Mucosa of descending colon (tissue), 3 donors: ENCODE measurements around the gene IFNGR2. TPM values are rescaled to one million over a fixed set of nuclear protein-coding genes. Genes with fewer than 3 reads are reported as not detected.
"Not testable (repeated sequence)": the region's sequence is repeated elsewhere in the genome, so short reads cannot be mapped to it uniquely, and the experiment has no call there.

Experiments used
- ATAC-seq: fragments of 200-7000 bp; cut with Tn5 transposase; one replicate; pipeline ENCODE4 v1.9.1; 2020; ENCODE audit warnings: mild to moderate bottlenecking, moderate library complexity
- DNase-seq, 3 donors: peaks; one replicate each; pipeline ENCODE4 v3.0.0-alpha.2; 2020
- H3K36me3 ChIP-seq: fragments of 200-600 bp; one replicate; pipeline ENCODE4 v1.8.0; 2021; ENCODE audit warnings: low read depth, mild to moderate bottlenecking
- H3K4me1 ChIP-seq: fragments of 200-600 bp; one replicate; pipeline ENCODE4 v1.8.0; 2021; ENCODE audit warnings: low read depth, mild to moderate bottlenecking
- H3K4me3 ChIP-seq: fragments of 200-600 bp; one replicate; pipeline ENCODE4 v1.8.0; 2021; ENCODE audit warnings: mild to moderate bottlenecking
- H3K9me3 ChIP-seq: fragments of 200-600 bp; one replicate; pipeline ENCODE4 v1.8.0; 2021; ENCODE audit warnings: mild to moderate bottlenecking
- intact Hi-C, 2 donors: fragments of 100-400 bp; cut with DNase I in 1 of 2; cut with micrococcal nuclease in 1 of 2; formaldehyde crosslinking; loops; one replicate each; pipeline versions ENCODE4 v1.11.0 to v1.11.1; 2022; cut with DNase I, micrococcal nuclease
- total RNA-seq, 3 donors: library from RNA; stranded (reverse); fragmentation: NEBNext Ultra II Directional in 2 of 3; extraction: Animal tissue kit (Norgen Biotek cat#: 25700) in 2 of 3; gene quantifications; one replicate each; pipeline versions ENCODE4 v1.2.1 to v1.2.4, GENCODE V29; 2021 to 2023
- TF ChIP-seq, protein P1 (sequence below): fragments of 200-600 bp; IDR thresholded peaks from one replicate; pipeline ENCODE4 v1.8.0; 2022; ENCODE audit warnings: antibody characterized with exemption, mild to moderate bottlenecking
- donor health status: DM: no; HTN: no; CAD: no; lungs with moderate emphysema.
- donor health status: DM: no; HTN: no; CAD: no.
- donor health status: DM: no; HTN: yes; CAD: no.

The IFNGR2 gene
- total RNA-seq, 3 donors from 2014 or later = 56.3 to 155 (median 87.8) TPM

GRCh38 chr21:33375101-33375644 is 28.0 kb upstream of the IFNGR2 start:
- TF ChIP-seq, protein P1, sequence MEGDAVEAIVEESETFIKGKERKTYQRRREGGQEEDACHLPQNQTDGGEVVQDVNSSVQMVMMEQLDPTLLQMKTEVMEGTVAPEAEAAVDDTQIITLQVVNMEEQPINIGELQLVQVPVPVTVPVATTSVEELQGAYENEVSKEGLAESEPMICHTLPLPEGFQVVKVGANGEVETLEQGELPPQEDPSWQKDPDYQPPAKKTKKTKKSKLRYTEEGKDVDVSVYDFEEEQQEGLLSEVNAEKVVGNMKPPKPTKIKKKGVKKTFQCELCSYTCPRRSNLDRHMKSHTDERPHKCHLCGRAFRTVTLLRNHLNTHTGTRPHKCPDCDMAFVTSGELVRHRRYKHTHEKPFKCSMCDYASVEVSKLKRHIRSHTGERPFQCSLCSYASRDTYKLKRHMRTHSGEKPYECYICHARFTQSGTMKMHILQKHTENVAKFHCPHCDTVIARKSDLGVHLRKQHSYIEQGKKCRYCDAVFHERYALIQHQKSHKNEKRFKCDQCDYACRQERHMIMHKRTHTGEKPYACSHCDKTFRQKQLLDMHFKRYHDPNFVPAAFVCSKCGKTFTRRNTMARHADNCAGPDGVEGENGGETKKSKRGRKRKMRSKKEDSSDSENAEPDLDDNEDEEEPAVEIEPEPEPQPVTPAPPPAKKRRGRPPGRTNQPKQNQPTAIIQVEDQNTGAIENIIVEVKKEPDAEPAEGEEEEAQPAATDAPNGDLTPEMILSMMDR = no peak
- intact Hi-C loops = loop anchor here in 1 of 2 donors (10.0 kb wide), 1 partner anchor 170 kb away; no protein-coding TSS in a partner anchor
- DNase-seq (no peak), ATAC-seq (no peak)
- Histone ChIP-seq H3K4me1 (peaks cover 11% of the 10 kb centered on the region), H3K36me3 (no peaks in the 10 kb centered on the region), H3K4me3 (no peak overlapping the region), H3K9me3 (no peaks in the 10 kb centered on the region)

GRCh38 chr21:33377221-33377920 is 25.8 kb upstream of the IFNGR2 start:
- intact Hi-C loops = loop anchor here in 1 of 2 donors (10.0 kb wide), 1 partner anchor 173 kb away; no protein-coding TSS in a partner anchor
- no peak overlapping the region for H3K4me3 ChIP-seq
- ATAC-seq (no peak), DNase-seq (no peak)
- peaks cover 20% of the 10 kb centered on the region for H3K4me1 ChIP-seq
- no peaks in the 10 kb centered on the region for H3K36me3 ChIP-seq
- TF ChIP-seq, protein P1 = no peak
- H3K9me3 ChIP-seq = no peaks in the 10 kb centered on the region

DNA sequence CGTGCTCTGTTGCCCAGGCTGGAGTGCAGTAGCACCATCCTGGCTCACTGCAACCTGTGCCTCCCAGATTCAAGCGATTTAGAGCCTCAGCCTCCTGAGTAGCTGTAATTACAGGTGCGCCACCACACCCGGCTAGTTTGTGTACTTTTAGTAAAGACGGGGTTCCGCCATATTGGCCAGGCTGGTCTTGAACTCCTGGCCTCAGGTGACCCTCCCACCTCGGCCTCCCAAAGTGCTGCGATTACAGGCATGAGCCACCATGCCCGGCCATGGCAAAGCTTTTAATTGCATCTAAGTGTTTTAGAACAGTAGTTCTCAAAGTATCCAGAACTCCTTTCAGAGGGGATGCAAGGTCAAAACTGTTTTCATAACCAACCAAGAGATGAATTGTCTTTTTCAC is 25.1 kb upstream of the IFNGR2 start:
- Histone ChIP-seq H3K4me1 (peaks cover 26% of the 10 kb centered on the region), H3K4me3 (no peak overlapping the region), H3K36me3 (no peaks in the 10 kb centered on the region), H3K9me3 (no peaks in the 10 kb centered on the region)
- DNase-seq (no peak), ATAC-seq (no peak)
- TF ChIP-seq, protein P1 = no peak
- intact Hi-C loops = loop anchor here in 1 of 2 donors (10.0 kb wide), 1 partner anchor 173 kb away; no protein-coding TSS in a partner anchor

DNA sequence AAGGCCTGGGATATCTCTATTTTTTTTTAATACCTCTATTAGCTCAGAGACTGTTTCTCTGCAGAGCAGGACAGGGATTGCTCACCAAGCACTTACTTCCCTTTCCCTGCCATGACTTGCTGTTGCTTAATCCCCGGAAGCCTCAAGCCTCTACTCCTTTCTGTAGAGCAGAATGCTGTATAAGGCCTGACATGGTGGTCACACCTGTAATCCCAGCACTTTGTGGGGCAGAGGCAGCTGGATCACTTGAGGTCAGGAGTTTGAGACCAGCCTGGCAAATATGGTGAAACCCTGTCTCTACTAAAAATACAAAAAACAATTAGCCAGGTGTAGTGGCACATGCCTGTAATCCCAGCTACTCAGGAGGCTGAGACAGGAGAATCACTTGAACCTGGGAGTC is 23.3 kb upstream of the IFNGR2 start:
- not testable (repeated sequence) for H3K4me3 ChIP-seq, H3K9me3 ChIP-seq, DNase-seq, H3K36me3 ChIP-seq
- intact Hi-C loops = loop anchor here in 1 of 2 donors (10.0 kb wide), 1 partner anchor 175 kb away; no protein-coding TSS in a partner anchor
- peak; percentile 48 for ATAC-seq
- H3K4me1 ChIP-seq = peaks cover 26% of the 10 kb centered on the region

GRCh38 chr21:33380483-33380998 is 22.7 kb upstream of the IFNGR2 start:
- TF ChIP-seq, protein P1 = no peak
- ATAC-seq (peak; percentile 94), DNase-seq (peak; percentile 87 to 95 (median 87))
- Histone ChIP-seq H3K36me3 (no peaks in the 10 kb centered on the region), H3K9me3 (no peaks in the 10 kb centered on the region), H3K4me1 (peaks cover 26% of the 10 kb centered on the region), H3K4me3 (no peak overlapping the region)
- intact Hi-C loops = no loop called here

DNA sequence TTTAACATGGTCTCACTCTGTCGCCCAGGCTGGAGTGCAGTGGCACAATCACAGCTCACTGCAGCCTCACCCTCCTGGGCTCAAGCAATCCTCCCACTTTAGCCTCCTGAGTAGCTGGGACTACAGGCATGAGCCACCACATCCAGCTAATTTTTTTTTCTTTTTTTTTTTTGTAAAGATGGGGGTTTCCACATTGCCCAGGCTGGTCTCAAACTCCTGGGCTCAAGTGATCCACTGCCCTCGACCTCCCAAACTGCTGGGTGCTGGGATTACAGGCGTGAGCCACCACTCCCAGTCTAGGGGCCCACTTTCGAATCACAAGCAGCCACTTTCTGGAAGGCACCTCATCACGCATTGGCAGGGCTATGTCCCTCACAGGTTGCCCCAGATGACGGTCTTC is 21.8 kb upstream of the IFNGR2 start:
- ATAC-seq, DNase-seq, H3K36me3 ChIP-seq, intact Hi-C loops, H3K9me3 ChIP-seq, H3K4me3 ChIP-seq: not testable (repeated sequence)
- peaks cover 26% of the 10 kb centered on the region for H3K4me1 ChIP-seq
